Loucy (cell line): ENCODE measurements around the gene PCNX4.

Source experiments
- CTCF ChIP-seq: fragments of 200-600 bp; sonication (generic); conservative IDR thresholded peaks from 2 replicates; pipeline ENCODE4 v1.5.1; 2014; ENCODE audit warnings: mild to moderate bottlenecking, antibody characterized with exemption, low read length
- EZH2phosphoT487 ChIP-seq: fragments of 200-600 bp; IDR thresholded peaks from 2 replicates; pipeline ENCODE4 v1.6.1; 2018; ENCODE audit warnings: antibody characterized with exemption, mild to moderate bottlenecking, moderate library complexity, borderline replicate concordance

- TF ChIP-seq CTCF: no peak
- no peak for TF ChIP-seq EZH2phosphoT487
Observed at GRCh38 chr14:60092526-60092920, 800 bp downstream of the PCNX4 start.
